HUDEP-2 (cell line): ENCODE data around the gene PAEP.

ENCODE experiments used
- DNase-seq, 76 experiments: peaks; one replicate each; lab custom pipeline; 2025; ENCODE audit not compliant: unreplicated experiment in 76 of 76; lab: John Stamatoyannopoulos, UW

PAEP gene

DNA sequence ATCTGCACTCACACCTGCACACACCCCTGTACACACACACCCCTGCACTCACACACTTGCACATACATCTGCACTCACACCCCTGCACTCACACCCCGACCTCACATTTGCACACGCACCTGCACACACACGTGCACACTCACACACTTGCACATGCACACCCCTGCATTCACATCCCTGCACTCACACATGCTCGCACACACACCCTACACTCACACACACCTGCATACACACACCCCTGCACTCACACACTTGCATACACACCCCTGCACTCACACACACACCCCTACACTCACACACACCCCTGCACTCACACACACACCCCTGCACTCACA is 50.3 kb downstream of the PAEP start:
- DNase-seq, result no peak

DNA sequence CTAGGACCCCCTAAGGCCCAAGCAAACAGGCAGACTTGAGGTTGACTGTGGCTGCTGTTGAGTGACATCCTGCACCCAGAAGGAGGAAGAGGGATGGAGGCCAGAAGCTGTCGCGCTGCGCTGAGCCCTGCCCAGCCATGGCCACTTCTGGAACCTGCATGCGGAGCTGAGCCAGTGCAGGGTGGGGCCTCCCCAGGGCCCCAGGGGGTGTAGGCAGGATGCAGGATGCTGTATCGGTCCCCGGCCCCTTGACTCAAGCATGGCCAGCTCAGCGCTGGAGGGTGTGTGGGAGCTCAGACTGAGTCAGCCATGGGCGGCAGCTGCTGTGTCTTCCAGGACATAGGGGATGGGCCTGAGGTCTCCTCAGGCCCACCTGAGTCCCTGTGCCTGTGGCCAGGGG is 50.9 kb downstream of the PAEP start:
- no peak for DNase-seq

DNA sequence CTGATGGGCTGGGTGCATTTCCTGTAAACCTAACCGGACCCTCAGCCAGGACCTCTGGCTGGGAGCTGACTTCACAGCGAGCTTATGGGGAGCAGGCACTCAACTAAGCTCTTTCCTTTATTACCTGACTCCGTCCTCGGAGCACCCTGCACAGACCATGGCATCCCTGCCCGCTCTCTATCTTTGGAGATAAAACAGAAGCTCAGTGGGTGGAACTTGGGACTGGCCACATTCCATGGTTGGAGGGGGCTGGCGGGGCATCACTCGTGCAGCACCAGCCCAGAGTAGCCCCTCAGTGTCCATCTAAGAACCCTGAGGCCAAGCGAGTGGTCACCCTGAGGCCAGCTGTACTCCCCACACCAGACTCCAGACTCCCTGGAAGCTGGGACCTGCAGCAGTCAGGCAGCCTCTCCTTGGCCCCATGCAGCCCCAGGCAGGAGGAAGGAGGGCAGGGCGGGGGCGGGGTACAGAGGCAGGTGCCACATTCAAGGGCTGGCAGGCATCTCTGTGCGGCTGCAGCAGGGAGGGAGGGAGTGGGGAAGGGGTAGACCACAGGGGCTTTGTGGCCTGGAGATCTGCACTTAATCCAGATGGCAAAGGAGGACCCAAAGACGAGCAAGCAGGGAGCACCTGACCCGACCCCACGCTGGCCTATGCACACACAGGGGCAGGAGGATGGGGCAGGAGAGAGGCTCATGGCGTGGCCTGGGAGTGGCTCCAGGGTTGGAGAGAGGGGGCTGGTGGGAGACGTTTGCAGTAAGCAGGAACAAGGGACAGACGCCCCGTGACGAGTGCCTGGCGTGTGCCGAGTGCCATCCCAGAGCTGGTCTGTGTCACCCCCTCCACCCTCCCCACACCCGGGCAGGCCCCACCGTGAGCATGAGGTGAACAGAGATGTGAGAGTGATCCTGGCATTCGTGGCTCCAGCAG is 51.7 kb downstream of the PAEP start:
- no peak for DNase-seq

DNA sequence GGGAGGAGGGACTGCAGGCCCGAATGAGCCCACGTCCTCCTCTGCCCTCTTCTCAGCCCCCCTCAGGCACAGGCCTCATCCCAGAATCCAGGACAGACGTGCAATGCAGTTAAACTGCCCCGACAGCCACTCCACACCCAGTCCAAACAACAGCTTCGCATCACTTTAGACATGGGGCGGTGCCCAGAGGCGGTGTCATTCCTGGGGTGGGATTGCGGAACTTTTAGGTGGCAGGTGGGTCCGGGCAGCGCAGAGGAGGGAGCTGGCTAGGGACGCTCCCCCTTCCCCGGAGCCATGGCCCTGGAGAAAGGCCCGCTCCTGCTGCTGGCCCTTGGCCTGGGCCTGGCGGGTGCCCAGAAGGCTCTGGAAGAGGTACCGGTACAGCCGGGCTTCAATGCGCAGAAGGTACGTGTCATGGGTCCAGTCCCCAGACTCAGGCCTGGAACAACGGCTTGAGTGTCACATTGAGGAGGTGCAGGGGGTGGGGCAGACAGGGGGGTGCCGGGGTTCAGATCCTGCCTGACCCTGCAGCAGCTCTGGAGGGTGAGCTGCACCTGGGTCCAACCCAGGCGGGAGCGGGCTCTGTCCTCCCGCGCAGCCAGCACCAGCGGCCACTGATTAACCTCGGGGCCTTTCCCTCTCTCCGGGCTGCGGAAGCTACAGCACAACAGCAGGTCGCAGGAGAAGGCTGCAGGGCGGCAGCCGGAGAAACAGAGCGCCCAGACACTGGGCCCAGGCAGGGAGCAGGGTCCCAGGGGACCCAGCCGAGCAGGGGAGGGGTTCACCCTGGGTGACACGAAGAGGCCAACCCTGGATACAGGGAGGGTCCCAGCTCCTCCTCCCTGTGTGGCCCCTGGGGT is 52.6 kb downstream of the PAEP start:
- DNase-seq, result no peak

DNA sequence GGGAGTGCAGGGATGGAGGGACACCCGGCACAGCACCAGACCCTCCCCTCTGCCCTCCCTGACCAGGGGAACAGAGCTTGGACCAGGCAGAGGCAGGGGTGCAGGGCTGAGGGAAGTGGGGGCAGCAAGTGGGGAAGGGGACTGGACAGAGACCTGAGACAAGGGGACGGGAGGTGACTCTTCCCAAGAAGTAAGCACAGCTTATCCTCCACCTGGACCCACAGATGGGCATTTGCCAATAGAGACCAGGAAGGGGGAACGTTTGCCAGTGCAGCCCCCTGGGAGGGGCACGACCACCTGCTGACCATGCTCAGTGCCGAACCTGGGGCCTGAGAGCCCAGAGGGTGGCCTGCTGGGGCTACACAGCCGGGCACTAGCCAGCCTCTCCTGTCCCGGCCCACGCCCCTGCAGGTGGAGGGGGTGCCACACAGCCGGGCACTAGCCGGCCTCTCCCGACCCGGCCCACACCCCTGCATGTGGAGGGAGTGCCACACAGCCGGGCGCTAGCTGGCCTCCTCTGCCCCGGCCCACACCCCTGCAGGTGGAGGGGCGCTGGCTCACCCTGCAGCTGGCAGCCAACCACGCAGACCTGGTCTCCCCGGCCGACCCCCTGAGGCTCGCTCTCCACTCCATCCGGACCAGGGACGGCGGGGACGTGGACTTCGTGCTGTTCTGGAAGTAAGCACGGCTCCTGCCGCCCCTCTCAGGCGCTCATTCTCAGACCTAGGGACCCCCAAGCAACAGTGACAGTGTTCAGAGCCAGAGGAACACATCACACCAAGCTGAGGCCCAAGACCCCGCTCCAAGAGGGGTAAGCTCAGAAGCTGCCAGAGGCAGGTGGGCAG is 53.5 kb downstream of the PAEP start:
- DNase-seq, result no peak

DNA sequence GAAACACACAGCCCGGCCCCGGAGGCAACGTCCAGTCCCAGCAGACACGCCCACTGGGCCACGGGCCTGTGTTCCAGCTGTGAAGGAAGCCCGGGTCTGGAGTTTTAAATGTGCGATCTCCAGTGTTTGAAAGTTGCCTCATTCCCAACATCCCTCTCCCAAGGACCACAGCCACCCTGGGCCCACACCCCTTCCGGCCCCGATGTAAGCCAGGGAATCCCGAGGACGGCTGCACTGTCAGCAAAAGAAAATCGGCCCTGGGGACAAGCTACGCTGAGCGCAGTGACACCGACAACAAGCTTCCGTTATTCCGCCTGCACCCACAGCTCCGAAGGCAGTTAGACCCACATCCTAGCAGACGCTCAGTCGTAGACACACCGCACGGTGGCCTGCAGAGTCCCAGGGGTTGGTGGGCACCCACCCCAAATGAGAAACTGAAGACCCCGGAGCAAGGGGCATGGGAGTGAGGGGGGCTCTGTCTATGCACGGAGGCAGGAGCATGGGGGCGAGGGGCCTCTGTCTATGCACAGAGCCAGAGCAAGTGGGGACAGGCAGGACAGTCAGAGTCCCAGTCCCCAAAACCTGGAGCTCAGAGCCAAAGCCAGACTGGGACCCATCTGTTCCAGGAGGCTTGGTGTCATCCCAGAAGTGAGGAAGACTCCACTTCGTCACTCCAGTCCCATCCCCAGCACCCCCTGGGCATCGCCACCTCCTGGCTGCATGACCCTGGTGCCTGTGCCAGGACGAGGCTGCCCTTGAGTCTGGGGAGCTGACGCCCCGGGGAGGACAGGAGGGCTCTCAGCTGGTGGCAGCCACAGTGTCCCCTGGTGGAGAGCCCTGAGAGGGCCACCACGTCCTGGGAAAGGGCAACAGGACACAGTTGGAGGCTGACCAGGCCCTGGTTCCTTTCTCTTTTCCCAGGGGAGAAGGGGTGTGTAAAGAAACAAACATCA is 54.4 kb downstream of the PAEP start:
- no peak for DNase-seq
